ENCODE data around the gene ATPAF2. TPM values are rescaled to one million over a fixed set of nuclear protein-coding genes. Genes with fewer than 3 reads are reported as not detected.

Gene ATPAF2
- total and polyA plus RNA-seq, 2 experiments from 2014 or later: 24.3 to 25.7 TPM

DNA sequence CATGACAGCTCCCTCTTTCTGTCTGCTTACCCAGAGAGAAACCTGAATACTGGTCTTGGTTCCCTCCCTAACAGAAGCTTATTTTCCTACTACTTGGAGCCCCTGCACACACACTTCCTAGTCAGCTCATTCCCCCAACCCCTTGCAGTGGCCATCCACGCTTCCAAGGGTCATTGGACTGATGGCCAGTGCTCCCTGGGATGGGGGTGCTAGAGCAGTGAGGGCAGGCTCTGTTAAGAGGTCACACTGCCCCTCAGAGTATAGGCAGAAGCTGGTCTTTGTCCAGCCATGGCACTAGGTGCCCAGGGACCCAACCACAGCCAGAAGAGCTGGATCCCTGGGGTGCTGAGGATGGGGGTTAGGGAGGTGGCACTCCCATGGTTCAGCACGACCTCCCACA, 53.8 kb downstream of the ATPAF2 start:
- H3K79me2 ChIP-seq (replicated peaks; ENCODE audit: insufficient read depth): no peaks in the 10 kb centered on the region
- H4K20me1 ChIP-seq (replicated peaks; ENCODE audit: insufficient read depth): no peaks in the 10 kb centered on the region
- Mint-ChIP-seq H3K9me3 (no peaks in the 10 kb centered on the region), H3K4me3 (no peak overlapping the region), H3K36me3 (ENCODE audit: low read depth) (no peaks in the 10 kb centered on the region), H3K27ac (no peak overlapping the region), H3K4me1 (no peaks in the 10 kb centered on the region), H3K27me3 (ENCODE audit: insufficient read depth, low read depth, poor library complexity) (peaks cover 3% of the 10 kb centered on the region)
- TF ChIP-seq, protein P1, sequence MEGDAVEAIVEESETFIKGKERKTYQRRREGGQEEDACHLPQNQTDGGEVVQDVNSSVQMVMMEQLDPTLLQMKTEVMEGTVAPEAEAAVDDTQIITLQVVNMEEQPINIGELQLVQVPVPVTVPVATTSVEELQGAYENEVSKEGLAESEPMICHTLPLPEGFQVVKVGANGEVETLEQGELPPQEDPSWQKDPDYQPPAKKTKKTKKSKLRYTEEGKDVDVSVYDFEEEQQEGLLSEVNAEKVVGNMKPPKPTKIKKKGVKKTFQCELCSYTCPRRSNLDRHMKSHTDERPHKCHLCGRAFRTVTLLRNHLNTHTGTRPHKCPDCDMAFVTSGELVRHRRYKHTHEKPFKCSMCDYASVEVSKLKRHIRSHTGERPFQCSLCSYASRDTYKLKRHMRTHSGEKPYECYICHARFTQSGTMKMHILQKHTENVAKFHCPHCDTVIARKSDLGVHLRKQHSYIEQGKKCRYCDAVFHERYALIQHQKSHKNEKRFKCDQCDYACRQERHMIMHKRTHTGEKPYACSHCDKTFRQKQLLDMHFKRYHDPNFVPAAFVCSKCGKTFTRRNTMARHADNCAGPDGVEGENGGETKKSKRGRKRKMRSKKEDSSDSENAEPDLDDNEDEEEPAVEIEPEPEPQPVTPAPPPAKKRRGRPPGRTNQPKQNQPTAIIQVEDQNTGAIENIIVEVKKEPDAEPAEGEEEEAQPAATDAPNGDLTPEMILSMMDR (conservative IDR thresholded peaks at IDR 0.05; ENCODE audit: low read depth in 2 of 2): no peak
- TF ChIP-seq EZH2phosphoT487 (IDR thresholded peaks at IDR 0.05; ENCODE audit: unreplicated experiment) (no peak), ZNF114 (CRISPR knock-in tag; IDR thresholded peaks at IDR 0.05) (no peak), NANOG (IDR thresholded peaks at IDR 0.05; ENCODE audit: borderline replicate concordance) (no peak), EZH2 (IDR thresholded peaks at IDR 0.05; ENCODE audit: low read depth, unreplicated experiment) (no peak), ZNF331 (CRISPR knock-in tag; IDR thresholded peaks at IDR 0.05; ENCODE audit: low read depth) (no peak), CREB1 (CRISPR knock-in tag; IDR thresholded peaks at IDR 0.05; ENCODE audit: low read depth) (no peak), POLR2AphosphoS5 (IDR thresholded peaks at IDR 0.05; ENCODE audit: low read depth) (no peak), STAT1 (IDR thresholded peaks at IDR 0.05; ENCODE audit: unreplicated experiment) (no peak), JUNB (IDR thresholded peaks at IDR 0.05; ENCODE audit: unreplicated experiment) (no peak)
- TF ChIP-seq, protein P2, sequence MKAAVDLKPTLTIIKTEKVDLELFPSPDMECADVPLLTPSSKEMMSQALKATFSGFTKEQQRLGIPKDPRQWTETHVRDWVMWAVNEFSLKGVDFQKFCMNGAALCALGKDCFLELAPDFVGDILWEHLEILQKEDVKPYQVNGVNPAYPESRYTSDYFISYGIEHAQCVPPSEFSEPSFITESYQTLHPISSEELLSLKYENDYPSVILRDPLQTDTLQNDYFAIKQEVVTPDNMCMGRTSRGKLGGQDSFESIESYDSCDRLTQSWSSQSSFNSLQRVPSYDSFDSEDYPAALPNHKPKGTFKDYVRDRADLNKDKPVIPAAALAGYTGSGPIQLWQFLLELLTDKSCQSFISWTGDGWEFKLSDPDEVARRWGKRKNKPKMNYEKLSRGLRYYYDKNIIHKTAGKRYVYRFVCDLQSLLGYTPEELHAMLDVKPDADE (IDR thresholded peaks at IDR 0.05): no peak
- ATAC-seq (no peak), DNase-seq (ENCODE audit: low spot score) (no peak)
- H2AFZ ChIP-seq: no peak overlapping the region
- no peak overlapping the region for H3K4me3 ChIP-seq
- no peak overlapping the region for H3K4me2 ChIP-seq
- no peak overlapping the region for H3K27ac ChIP-seq (ENCODE audit: low read depth)
- no peaks in the 10 kb centered on the region for H3K9me2 ChIP-seq (ENCODE audit: insufficient read depth)
- H3F3A ChIP-seq (replicated peaks; ENCODE audit: low read depth): no peaks in the 10 kb centered on the region
- no peaks in the 10 kb centered on the region for H3K36me3 ChIP-seq (ENCODE audit: insufficient read depth)
- no peaks in the 10 kb centered on the region for H3K4me1 ChIP-seq (ENCODE audit: insufficient read depth)
- no peaks in the 10 kb centered on the region for H3K27me3 ChIP-seq (ENCODE audit: insufficient read depth)

DNA sequence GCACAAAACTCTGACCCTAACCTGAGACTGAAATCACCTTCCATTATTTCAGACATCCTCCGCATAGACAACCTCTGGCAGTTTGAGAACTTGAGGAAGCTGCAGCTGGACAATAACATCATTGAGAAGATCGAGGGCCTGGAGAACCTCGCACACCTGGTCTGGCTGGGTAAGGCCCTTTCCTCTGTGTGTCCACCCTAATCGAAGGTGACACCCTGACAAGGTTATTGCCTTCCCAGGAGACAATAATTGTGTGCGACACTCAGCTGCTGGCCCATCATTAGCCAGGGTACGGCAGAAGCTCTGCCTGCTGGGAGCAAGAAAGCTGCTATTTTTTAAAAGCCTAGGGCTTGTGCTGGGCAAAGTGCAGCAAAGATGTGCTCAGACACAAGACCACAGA, 55.2 kb downstream of the ATPAF2 start:
- no peaks in the 10 kb centered on the region for H3K36me3 Mint-ChIP-seq (ENCODE audit: low read depth)
- H3K4me3 Mint-ChIP-seq: no peak overlapping the region
- H3K4me1 Mint-ChIP-seq: no peaks in the 10 kb centered on the region
- Histone ChIP-seq H2AFZ (no peak overlapping the region), H3K4me2 (no peak overlapping the region), H3K36me3 (ENCODE audit: insufficient read depth) (no peaks in the 10 kb centered on the region), H3F3A (replicated peaks; ENCODE audit: low read depth) (no peaks in the 10 kb centered on the region), H3K4me1 (ENCODE audit: insufficient read depth) (no peaks in the 10 kb centered on the region), H3K79me2 (replicated peaks; ENCODE audit: insufficient read depth) (no peaks in the 10 kb centered on the region), H3K27me3 (ENCODE audit: insufficient read depth) (no peaks in the 10 kb centered on the region), H3K9me2 (ENCODE audit: insufficient read depth) (no peaks in the 10 kb centered on the region), H4K20me1 (replicated peaks; ENCODE audit: insufficient read depth) (no peaks in the 10 kb centered on the region), H3K27ac (ENCODE audit: low read depth) (no peak overlapping the region), H3K4me3 (no peak overlapping the region)
- no peak for DNase-seq (ENCODE audit: low spot score)
- H3K27ac Mint-ChIP-seq: no peak overlapping the region
- no peaks in the 10 kb centered on the region for H3K9me3 Mint-ChIP-seq
- H3K27me3 Mint-ChIP-seq (ENCODE audit: insufficient read depth, low read depth, poor library complexity): peaks cover 4% of the 10 kb centered on the region
- ATAC-seq: no peak
- TF ChIP-seq, protein P3, sequence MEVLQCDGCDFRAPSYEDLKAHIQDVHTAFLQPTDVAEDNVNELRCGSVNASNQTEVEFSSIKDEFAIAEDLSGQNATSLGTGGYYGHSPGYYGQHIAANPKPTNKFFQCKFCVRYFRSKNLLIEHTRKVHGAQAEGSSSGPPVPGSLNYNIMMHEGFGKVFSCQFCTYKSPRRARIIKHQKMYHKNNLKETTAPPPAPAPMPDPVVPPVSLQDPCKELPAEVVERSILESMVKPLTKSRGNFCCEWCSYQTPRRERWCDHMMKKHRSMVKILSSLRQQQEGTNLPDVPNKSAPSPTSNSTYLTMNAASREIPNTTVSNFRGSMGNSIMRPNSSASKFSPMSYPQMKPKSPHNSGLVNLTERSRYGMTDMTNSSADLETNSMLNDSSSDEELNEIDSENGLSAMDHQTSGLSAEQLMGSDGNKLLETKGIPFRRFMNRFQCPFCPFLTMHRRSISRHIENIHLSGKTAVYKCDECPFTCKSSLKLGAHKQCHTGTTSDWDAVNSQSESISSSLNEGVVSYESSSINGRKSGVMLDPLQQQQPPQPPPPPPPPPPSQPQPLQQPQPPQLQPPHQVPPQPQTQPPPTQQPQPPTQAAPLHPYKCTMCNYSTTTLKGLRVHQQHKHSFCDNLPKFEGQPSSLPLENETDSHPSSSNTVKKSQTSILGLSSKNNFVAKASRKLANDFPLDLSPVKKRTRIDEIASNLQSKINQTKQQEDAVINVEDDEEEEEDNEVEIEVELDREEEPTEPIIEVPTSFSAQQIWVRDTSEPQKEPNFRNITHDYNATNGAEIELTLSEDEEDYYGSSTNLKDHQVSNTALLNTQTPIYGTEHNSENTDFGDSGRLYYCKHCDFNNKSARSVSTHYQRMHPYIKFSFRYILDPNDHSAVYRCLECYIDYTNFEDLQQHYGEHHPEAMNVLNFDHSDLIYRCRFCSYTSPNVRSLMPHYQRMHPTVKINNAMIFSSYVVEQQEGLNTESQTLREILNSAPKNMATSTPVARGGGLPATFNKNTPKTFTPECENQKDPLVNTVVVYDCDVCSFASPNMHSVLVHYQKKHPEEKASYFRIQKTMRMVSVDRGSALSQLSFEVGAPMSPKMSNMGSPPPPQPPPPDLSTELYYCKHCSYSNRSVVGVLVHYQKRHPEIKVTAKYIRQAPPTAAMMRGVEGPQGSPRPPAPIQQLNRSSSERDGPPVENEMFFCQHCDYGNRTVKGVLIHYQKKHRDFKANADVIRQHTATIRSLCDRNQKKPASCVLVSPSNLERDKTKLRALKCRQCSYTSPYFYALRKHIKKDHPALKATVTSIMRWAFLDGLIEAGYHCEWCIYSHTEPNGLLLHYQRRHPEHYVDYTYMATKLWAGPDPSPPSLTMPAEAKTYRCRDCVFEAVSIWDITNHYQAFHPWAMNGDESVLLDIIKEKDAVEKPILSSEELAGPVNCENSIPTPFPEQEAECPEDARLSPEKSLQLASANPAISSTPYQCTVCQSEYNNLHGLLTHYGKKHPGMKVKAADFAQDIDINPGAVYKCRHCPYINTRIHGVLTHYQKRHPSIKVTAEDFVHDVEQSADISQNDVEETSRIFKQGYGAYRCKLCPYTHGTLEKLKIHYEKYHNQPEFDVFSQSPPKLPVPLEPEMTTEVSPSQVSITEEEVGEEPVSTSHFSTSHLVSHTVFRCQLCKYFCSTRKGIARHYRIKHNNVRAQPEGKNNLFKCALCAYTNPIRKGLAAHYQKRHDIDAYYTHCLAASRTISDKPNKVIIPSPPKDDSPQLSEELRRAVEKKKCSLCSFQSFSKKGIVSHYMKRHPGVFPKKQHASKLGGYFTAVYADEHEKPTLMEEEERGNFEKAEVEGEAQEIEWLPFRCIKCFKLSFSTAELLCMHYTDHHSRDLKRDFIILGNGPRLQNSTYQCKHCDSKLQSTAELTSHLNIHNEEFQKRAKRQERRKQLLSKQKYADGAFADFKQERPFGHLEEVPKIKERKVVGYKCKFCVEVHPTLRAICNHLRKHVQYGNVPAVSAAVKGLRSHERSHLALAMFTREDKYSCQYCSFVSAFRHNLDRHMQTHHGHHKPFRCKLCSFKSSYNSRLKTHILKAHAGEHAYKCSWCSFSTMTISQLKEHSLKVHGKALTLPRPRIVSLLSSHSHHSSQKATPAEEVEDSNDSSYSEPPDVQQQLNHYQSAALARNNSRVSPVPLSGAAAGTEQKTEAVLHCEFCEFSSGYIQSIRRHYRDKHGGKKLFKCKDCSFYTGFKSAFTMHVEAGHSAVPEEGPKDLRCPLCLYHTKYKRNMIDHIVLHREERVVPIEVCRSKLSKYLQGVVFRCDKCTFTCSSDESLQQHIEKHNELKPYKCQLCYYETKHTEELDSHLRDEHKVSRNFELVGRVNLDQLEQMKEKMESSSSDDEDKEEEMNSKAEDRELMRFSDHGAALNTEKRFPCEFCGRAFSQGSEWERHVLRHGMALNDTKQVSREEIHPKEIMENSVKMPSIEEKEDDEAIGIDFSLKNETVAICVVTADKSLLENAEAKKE (CRISPR knock-in tag; IDR thresholded peaks at IDR 0.05): no peak
- TF ChIP-seq ZNF331 (CRISPR knock-in tag; IDR thresholded peaks at IDR 0.05; ENCODE audit: low read depth): no peak
